ENCODE data around the gene PLD1.
A peak's percentile ranks its signal among the peaks of the same experiment; 100 is the strongest.

The PLD1 gene

GRCh38 chr3:171804618-171805389 lies 5.5 kb downstream of the PLD1 start:
- Histone ChIP-seq H3K36me3 (ENCODE audit: low read depth) (no peaks in the 10 kb centered on the region), H3K4me3 (ENCODE audit: severe bottlenecking) (no peak overlapping the region), H3K4me1 (ENCODE audit: insufficient read depth, poor library complexity, severe bottlenecking) (peaks cover 39% of the 10 kb centered on the region), H3K9me3 (ENCODE audit: severe bottlenecking) (no peaks in the 10 kb centered on the region), H3K27me3 (ENCODE audit: insufficient read depth, poor library complexity, severe bottlenecking) (no peaks in the 10 kb centered on the region), H3K27ac (ENCODE audit: poor library complexity, severe bottlenecking) (no peak overlapping the region)
- TF ChIP-seq CTCF (IDR thresholded peaks at IDR 0.05; ENCODE audit: poor library complexity, severe bottlenecking) = no peak
- DNase-seq (ENCODE audit: low spot score) = no peak
- no peak for ATAC-seq (ENCODE audit: low read depth)

- Histone ChIP-seq H3K27me3 (ENCODE audit: insufficient read depth, poor library complexity, severe bottlenecking) (no peaks in the 10 kb centered on the region), H3K27ac (ENCODE audit: poor library complexity, severe bottlenecking) (peak overlapping the region; percentile 72), H3K9me3 (ENCODE audit: severe bottlenecking) (no peaks in the 10 kb centered on the region), H3K36me3 (ENCODE audit: low read depth) (no peaks in the 10 kb centered on the region), H3K4me3 (ENCODE audit: severe bottlenecking) (no peak overlapping the region), H3K4me1 (ENCODE audit: insufficient read depth, poor library complexity, severe bottlenecking) (peaks cover 37% of the 10 kb centered on the region)
- ATAC-seq (ENCODE audit: low read depth) (no peak), DNase-seq (ENCODE audit: low spot score) (no peak)
- no peak for TF ChIP-seq CTCF (IDR thresholded peaks at IDR 0.05; ENCODE audit: poor library complexity, severe bottlenecking)
Observed at GRCh38 chr3:171803044-171803443, 7.2 kb downstream of the PLD1 start.

- H3K4me1 ChIP-seq (ENCODE audit: insufficient read depth, poor library complexity, severe bottlenecking) = peaks cover 39% of the 10 kb centered on the region
- no peaks in the 10 kb centered on the region for H3K27me3 ChIP-seq (ENCODE audit: insufficient read depth, poor library complexity, severe bottlenecking)
- no peak for TF ChIP-seq CTCF (IDR thresholded peaks at IDR 0.05; ENCODE audit: poor library complexity, severe bottlenecking)
- DNase-seq (ENCODE audit: low spot score) = no peak
- no peaks in the 10 kb centered on the region for H3K9me3 ChIP-seq (ENCODE audit: severe bottlenecking)
- no peak for ATAC-seq (ENCODE audit: low read depth)
- H3K27ac ChIP-seq (ENCODE audit: poor library complexity, severe bottlenecking) = peak overlapping the region; percentile 72
- H3K36me3 ChIP-seq (ENCODE audit: low read depth) = no peaks in the 10 kb centered on the region
- H3K4me3 ChIP-seq (ENCODE audit: severe bottlenecking) = no peak overlapping the region
Observed at GRCh38 chr3:171802590-171802956, 7.7 kb downstream of the PLD1 start.

- Histone ChIP-seq H3K9me3 (ENCODE audit: severe bottlenecking) (no peaks in the 10 kb centered on the region), H3K4me3 (ENCODE audit: severe bottlenecking) (no peak overlapping the region), H3K4me1 (ENCODE audit: insufficient read depth, poor library complexity, severe bottlenecking) (peaks cover 37% of the 10 kb centered on the region), H3K36me3 (ENCODE audit: low read depth) (no peaks in the 10 kb centered on the region), H3K27ac (ENCODE audit: poor library complexity, severe bottlenecking) (peak overlapping the region; percentile 72), H3K27me3 (ENCODE audit: insufficient read depth, poor library complexity, severe bottlenecking) (no peaks in the 10 kb centered on the region)
- DNase-seq (ENCODE audit: low spot score) = no peak
- no peak for TF ChIP-seq CTCF (IDR thresholded peaks at IDR 0.05; ENCODE audit: poor library complexity, severe bottlenecking)
- ATAC-seq (ENCODE audit: low read depth) = peak; percentile 69
Observed at GRCh38 chr3:171801738-171802589, 8.3 kb downstream of the PLD1 start.
